H1 (cell line): ENCODE results near the gene SNAP29. TPM values are rescaled to one million over a fixed set of nuclear protein-coding genes. Genes with fewer than 3 reads are reported as not detected.

ENCODE experiments used
- CTCF ChIA-PET: fragments of 300-600 bp; sonication (Branson Sonifier 250); formaldehyde crosslinking; loops from one replicate; lab custom pipeline; 2021; ENCODE audit not compliant: partially characterized antibody; lab: Charles Lee
- POLR2A ChIA-PET: fragments of 300-600 bp; sonication (Branson Sonifier 250); formaldehyde crosslinking; loops from one replicate; lab custom pipeline; 2021; ENCODE audit warnings: inconsistent platforms; ENCODE audit not compliant: partially characterized antibody; lab: Charles Lee
- DNase-seq, 2 experiments: peaks; one replicate each; pipeline versions ENCODE4 v3.0.0 to v3.0.0-alpha.2; 2010 to 2022; ENCODE audit warnings: low spot score in 2 of 2, low read depth in 1 of 2, mixed read lengths in 1 of 2
- FAIRE-seq: peaks from 2 replicates; lab custom pipeline; 2011; peaks lifted over from hg19 to GRCh38; lab: Jason Lieb, UNC
- H2AFZ ChIP-seq: 2 replicates; pipeline ENCODE4 v1.8.1; 2012; ENCODE audit warnings: low read length, inconsistent platforms
- H2AK5ac ChIP-seq: 2 replicates; pipeline ENCODE4 v1.6.1; 2013; ENCODE audit warnings: low read depth, low read length
- H2BK120ac ChIP-seq: replicated peaks from 2 replicates; pipeline ENCODE3; 2013; ENCODE audit warnings: low read depth, low read length, inconsistent platforms
- H2BK12ac ChIP-seq: 2 replicates; pipeline ENCODE4 v1.6.1; 2013; ENCODE audit warnings: low read depth, low read length
- H2BK15ac ChIP-seq: 2 replicates; pipeline ENCODE4 v1.6.1; 2013; ENCODE audit warnings: low read length
- H2BK20ac ChIP-seq: 2 replicates; pipeline ENCODE4 v1.6.1; 2013; ENCODE audit warnings: low read length
- H2BK5ac ChIP-seq: 2 replicates; pipeline ENCODE4 v1.6.1; 2013; ENCODE audit warnings: low read depth, low read length
- H3K14ac ChIP-seq: 2 replicates; pipeline ENCODE4 v1.6.1; 2013; ENCODE audit warnings: inconsistent platforms; ENCODE audit not compliant: insufficient read length
- H3K18ac ChIP-seq: 2 replicates; pipeline ENCODE4 v1.6.1; 2013; ENCODE audit warnings: low read length; ENCODE audit errors: extremely low read depth
- H3K23ac ChIP-seq: 2 replicates; pipeline ENCODE4 v1.6.1; 2013; ENCODE audit warnings: inconsistent platforms; ENCODE audit not compliant: insufficient read length
- H3K23me2 ChIP-seq: 2 replicates; pipeline ENCODE4 v1.6.1; 2013; ENCODE audit warnings: low read depth, low read length
- H3K27ac ChIP-seq: 2 replicates; pipeline ENCODE4 v1.6.1; 2011; ENCODE audit warnings: low read depth, low read length, inconsistent platforms
- H3K27me3 ChIP-seq, 4 experiments: replicated peaks in 1 of 4; 1 replicate in 1 of 4; 2 replicates in 3 of 4; pipeline versions ENCODE4 v1.6.1 to v1.8.1; 2011 to 2013; ENCODE audit warnings: low read length in 3 of 4, mild to moderate bottlenecking in 3 of 4, inconsistent platforms in 2 of 4, mixed read lengths in 2 of 4, moderate library complexity in 1 of 4; ENCODE audit not compliant: control insufficient read depth in 3 of 4, insufficient read depth in 3 of 4; ENCODE audit errors: extremely low read depth in 1 of 4
- H3K36me3 ChIP-seq, 4 experiments: 2 replicates each; pipeline versions ENCODE4 v1.6.1 to v1.8.1; 2011 to 2013; ENCODE audit warnings: mild to moderate bottlenecking in 4 of 4, low read length in 3 of 4, moderate library complexity in 2 of 4, control low read depth in 1 of 4, inconsistent platforms in 1 of 4; ENCODE audit not compliant: insufficient read depth in 4 of 4, control insufficient read depth in 2 of 4
- H3K4ac ChIP-seq: replicated peaks from 2 replicates; pipeline ENCODE3; 2013; ENCODE audit warnings: low read length, low read depth, mixed read lengths, inconsistent platforms; ENCODE audit not compliant: insufficient read length
- H3K4me1 ChIP-seq, 4 experiments: replicated peaks in 1 of 4; 1 replicate in 1 of 4; 2 replicates in 3 of 4; pipeline versions ENCODE4 v1.6.1 to v1.8.1; 2011 to 2013; ENCODE audit warnings: low read length in 3 of 4, inconsistent platforms in 2 of 4, mixed read lengths in 1 of 4; ENCODE audit not compliant: insufficient read depth in 4 of 4, control insufficient read depth in 3 of 4
- H3K4me2 ChIP-seq, 2 experiments: 2 replicates each; pipeline versions ENCODE4 v1.6.1 to v1.8.1; 2011 to 2013; ENCODE audit warnings: low read depth in 2 of 2, low read length in 2 of 2, control low read depth in 1 of 2, inconsistent platforms in 1 of 2, mild to moderate bottlenecking in 1 of 2; ENCODE audit not compliant: insufficient read depth in 1 of 2
- H3K4me3 ChIP-seq, 4 experiments: fragments of 200-600, 300-600 bp in 1 of 4; sonication (generic), shearing (Covaris generic), sonication (Bioruptor Twin) in 1 of 4; 2 replicates each; pipeline versions ENCODE4 v1.5.1 to v1.8.1; 2011 to 2016; ENCODE audit warnings: low read length in 4 of 4, low read depth in 3 of 4, control low read depth in 2 of 4, inconsistent platforms in 2 of 4, mild to moderate bottlenecking in 2 of 4, mixed read lengths in 1 of 4, moderate library complexity in 1 of 4; ENCODE audit not compliant: insufficient read depth in 2 of 4; ENCODE audit errors: extremely low read depth in 1 of 4
- H3K56ac ChIP-seq: replicated peaks from 2 replicates; pipeline ENCODE3; 2013; ENCODE audit warnings: low read depth, mild to moderate bottlenecking, mixed read lengths, low read length, inconsistent platforms; ENCODE audit not compliant: insufficient read length
- H3K79me1 ChIP-seq: 2 replicates; pipeline ENCODE4 v1.6.1; 2013; ENCODE audit warnings: low read depth, low read length, control low read depth
- H3K79me2 ChIP-seq, 2 experiments: 2 replicates each; pipeline versions ENCODE4 v1.6.1 to v1.8.1; 2012 to 2013; ENCODE audit warnings: low read length in 2 of 2, mild to moderate bottlenecking in 2 of 2, inconsistent platforms in 1 of 2; ENCODE audit not compliant: insufficient read depth in 2 of 2, control insufficient read depth in 1 of 2
- H3K9ac ChIP-seq, 4 experiments: replicated peaks in 1 of 4; 1 replicate in 1 of 4; 2 replicates in 3 of 4; pipeline versions ENCODE4 v1.6.1 to v1.8.1; 2011 to 2013; ENCODE audit warnings: low read depth in 3 of 4, low read length in 3 of 4, control low read depth in 2 of 4, mild to moderate bottlenecking in 2 of 4, moderate library complexity in 2 of 4, inconsistent platforms in 1 of 4; ENCODE audit errors: extremely low read depth in 1 of 4
- H3K9me3 ChIP-seq, 2 experiments: 2 replicates each; pipeline versions ENCODE4 v1.6.1 to v1.8.1; 2012 to 2013; ENCODE audit warnings: mild to moderate bottlenecking in 2 of 2, moderate library complexity in 2 of 2, control low read depth in 1 of 2, inconsistent platforms in 1 of 2, low read depth in 1 of 2, low read length in 1 of 2, mixed read lengths in 1 of 2; ENCODE audit not compliant: insufficient read depth in 2 of 2
- H4K20me1 ChIP-seq, 2 experiments: replicated peaks in 1 of 2; 2 replicates each; pipeline versions ENCODE3 to v1.8.1; 2011 to 2013; ENCODE audit warnings: inconsistent platforms in 2 of 2, low read length in 2 of 2, mild to moderate bottlenecking in 1 of 2; ENCODE audit not compliant: insufficient read depth in 2 of 2, control insufficient read depth in 1 of 2
- H4K5ac ChIP-seq: 2 replicates; pipeline ENCODE4 v1.6.1; 2013; ENCODE audit warnings: low read length, low read depth, mixed read lengths, inconsistent platforms; ENCODE audit not compliant: insufficient read length
- H4K8ac ChIP-seq: 2 replicates; pipeline ENCODE4 v1.8.0; 2013; ENCODE audit warnings: mild to moderate bottlenecking, moderate library complexity, low read length, inconsistent platforms; ENCODE audit not compliant: insufficient read depth; ENCODE audit errors: extremely low read depth
- H4K91ac ChIP-seq: replicated peaks from 2 replicates; pipeline ENCODE3; 2013; ENCODE audit warnings: low read length, mixed read lengths, inconsistent platforms; ENCODE audit not compliant: insufficient read length
- CREB1 ChIP-seq: IDR thresholded peaks from 2 replicates; pipeline ENCODE4 v1.6.1; 2012; ENCODE audit warnings: inconsistent platforms
- GTF2F1 ChIP-seq: IDR thresholded peaks from 2 replicates; pipeline ENCODE4 v1.6.1; 2012; ENCODE audit warnings: low read depth, low read length, improper control_type of control experiment, borderline replicate concordance
- JUN ChIP-seq: IDR thresholded peaks from 2 replicates; pipeline ENCODE4 v1.6.1; 2011; ENCODE audit warnings: low read depth, mild to moderate bottlenecking, improper control_type of control experiment, low read length
- RFX5 ChIP-seq: IDR thresholded peaks from 2 replicates; pipeline ENCODE4 v1.6.1; 2011; ENCODE audit warnings: low read depth, low read length, improper control_type of control experiment, borderline replicate concordance
- ZNF274 ChIP-seq: IDR thresholded peaks from 2 replicates; pipeline ENCODE4 v1.7.0; 2012; ENCODE audit warnings: low read length, borderline replicate concordance; ENCODE audit errors: extremely low read depth
- WGBS, 2 experiments: shearing (Covaris generic) in 1 of 2; methylation state at CpG; one replicate each; pipeline versions ENCODE4 v1.1.6 to v1.1.7; 2013 to 2015; ENCODE audit warnings: low lambda C conversion rate in 2 of 2, mixed read lengths in 2 of 2, inconsistent platforms in 1 of 2, low coverage in 1 of 2, missing lambda C conversion rate in 1 of 2; ENCODE audit not compliant: insufficient replicate concordance in 2 of 2, insufficient coverage in 1 of 2, insufficient read length in 1 of 2; ENCODE audit errors: extremely low coverage in 1 of 2, missing lambda C conversion rate in 1 of 2; 5-methylcytosine and 5-hydroxymethylcytosine counted together
- polyA plus RNA-seq, 7 experiments: library from polyadenylated mRNA; depleted of rRNA in 3 of 7; stranded (reverse) in 5 of 7; unstranded in 2 of 7; fragments of >200 nt in 5 of 7; fragments of 200-250 nt in 2 of 7; gene quantifications; 1 replicate in 5 of 7; 2 replicates in 1 of 7; 4 replicates in 1 of 7; pipeline versions ENCODE4 v1.2.1 to v1.2.3, GENCODE V29; 2011 to 2013; ENCODE audit warnings: missing spikeins in 2 of 7, mixed read lengths in 2 of 7
- total RNA-seq: library from RNA; stranded (reverse); fragmentation: NEBNext Ultra II Directional; extraction: Animal tissue kit (Norgen Biotek cat#: 25700); gene quantifications from 2 replicates; pipeline ENCODE4 v1.2.1, GENCODE V29; 2021
- TF ChIP-seq, protein P1 (sequence below): IDR thresholded peaks from 2 replicates; pipeline ENCODE4 v1.6.1; 2011; ENCODE audit warnings: low read depth, mild to moderate bottlenecking, low read length; ENCODE audit not compliant: insufficient read depth

Gene SNAP29
- total and polyA plus RNA-seq, 2 of the 8 experiments (the other 6 are each of a cell fraction or from before 2014, with no cell fraction given), result 11.8 to 15.0 TPM

DNA sequence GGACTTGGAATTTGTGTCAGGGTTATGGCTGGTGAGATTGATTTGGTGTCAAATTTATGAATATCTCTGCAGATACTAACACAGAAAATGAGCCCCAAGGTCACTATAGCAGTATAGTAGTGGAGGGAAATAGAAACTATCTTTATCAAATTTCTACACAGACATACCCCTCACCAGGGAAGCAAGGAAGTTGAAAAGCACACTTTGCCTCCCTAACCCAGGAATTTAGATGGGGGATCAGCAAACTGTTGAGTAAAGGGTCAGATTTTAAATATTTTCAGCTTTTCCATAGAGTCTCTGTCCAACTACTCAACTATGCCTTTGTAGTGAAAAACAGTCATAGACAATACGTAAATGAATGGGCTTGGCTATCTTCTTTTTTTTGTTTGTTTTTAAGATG lies 71.2 kb downstream of the SNAP29 start:
- Histone ChIP-seq H3K79me2 (peaks cover 63 to 98% of the 10 kb centered on the region in 2 experiments), H3K36me3 (peaks cover 0 to 15% (median 10%) of the 10 kb centered on the region in 4 experiments; a peak in 5 of 8 replicates), H3K18ac (no peak overlapping the region), H3K23ac (no peak overlapping the region), H3K9ac (no peak overlapping the region), H3K4ac (no peak overlapping the region), H4K91ac (no peak overlapping the region), H2BK12ac (no peak overlapping the region), H3K4me1 (peaks cover 0 to 9% (median 5%) of the 10 kb centered on the region in 4 experiments; a peak in 4 of 7 replicates), H3K4me2 (no peak overlapping the region), H2AFZ (no peak overlapping the region), H4K20me1 (peaks cover 29 to 30% of the 10 kb centered on the region in 2 experiments), H2AK5ac (no peak overlapping the region), H3K27me3 (no peaks in the 10 kb centered on the region), H3K56ac (no peak overlapping the region), H4K5ac (no peak overlapping the region), H2BK120ac (no peak overlapping the region), H3K27ac (no peak overlapping the region), H2BK5ac (no peak overlapping the region), H3K9me3 (no peaks in the 10 kb centered on the region), H3K79me1 (peaks cover 12% of the 10 kb centered on the region), H2BK20ac (no peak overlapping the region), H3K23me2 (peaks cover 1% of the 10 kb centered on the region; the same call in 1 of the 2 replicates), H2BK15ac (no peak overlapping the region), H4K8ac (no peak overlapping the region), H3K4me3 (no peak overlapping the region), H3K14ac (no peak overlapping the region)
- FAIRE-seq (no peak), DNase-seq (no peak)
- WGBS, 2 experiments, result 95% methylated on average over 1 of the region's 1 CpG; no CpG with 5 or more reads in 1 of the 2 experiments
- CTCF ChIA-PET, result interaction anchor here (0.6 kb wide), 1 partner anchor 28 kb away, joined by 4 read pairs; no protein-coding TSS in a partner anchor
- TF ChIP-seq, protein P1, sequence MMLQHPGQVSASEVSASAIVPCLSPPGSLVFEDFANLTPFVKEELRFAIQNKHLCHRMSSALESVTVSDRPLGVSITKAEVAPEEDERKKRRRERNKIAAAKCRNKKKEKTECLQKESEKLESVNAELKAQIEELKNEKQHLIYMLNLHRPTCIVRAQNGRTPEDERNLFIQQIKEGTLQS, result no peak
- TF ChIP-seq JUN (no peak), RFX5 (no peak), ZNF274 (no peak), GTF2F1 (no peak), CREB1 (no peak)
- POLR2A ChIA-PET, result no interaction called here
